ENCODE data around the gene LAT. TPM values are rescaled to one million over a fixed set of nuclear protein-coding genes. Genes with fewer than 3 reads are reported as not detected.

Gene LAT
- total RNA-seq, 1 experiment from 2014 or later: 4.3 TPM

GRCh38 chr16:28946681-28947080 lies 38.2 kb upstream of the LAT start:
- no peaks in the 10 kb centered on the region for H3K9me3 ChIP-seq (ENCODE audit: control insufficient read depth, low read depth, low read length)
- TF ChIP-seq CTCF (conservative IDR thresholded peaks at IDR 0.05): no peak
- no peak overlapping the region for H3K27ac Mint-ChIP-seq
- H3T11ph ChIP-seq (ENCODE audit: low read length): no peak overlapping the region
- H3K9me3 Mint-ChIP-seq: no peaks in the 10 kb centered on the region; a peak in 2 of 5 replicates
- no peak overlapping the region for H3K18ac ChIP-seq (ENCODE audit: insufficient read length, low read depth, low read length)
- H3K4me1 Mint-ChIP-seq: peaks cover 9% of the 10 kb centered on the region in 2 experiments
- H3K14ac ChIP-seq (ENCODE audit: insufficient read depth, low read length): no peak overlapping the region
- H4K5ac ChIP-seq (ENCODE audit: insufficient read length, low read depth, low read length): no peak overlapping the region
- H4K20me1 ChIP-seq (ENCODE audit: control insufficient read depth, insufficient read depth, insufficient read length): no peaks in the 10 kb centered on the region
- no peak for DNase-seq
- H2AK5ac ChIP-seq (ENCODE audit: insufficient read length, low read length): no peak overlapping the region
- no peak overlapping the region for H2BK12ac ChIP-seq (ENCODE audit: insufficient read length, low read depth, low read length)
- peaks cover 5% of the 10 kb centered on the region; the same call in 1 of the 2 replicates for H3K79me2 ChIP-seq (ENCODE audit: insufficient read depth, low read length)
- no peak overlapping the region for H3K4me2 ChIP-seq (ENCODE audit: insufficient read depth, insufficient read length, low read length)
- H2BK20ac ChIP-seq (ENCODE audit: low read depth, low read length, poor library complexity, severe bottlenecking): no peak overlapping the region
- H3K36me3 Mint-ChIP-seq (ENCODE audit: insufficient read depth in 1 of 3, low read depth in 3 of 3): peaks cover 4 to 5% (median 4%) of the 10 kb centered on the region in 3 experiments; a peak in 5 of 7 replicates
- no peaks in the 10 kb centered on the region; the same call in 1 of the 2 replicates for H3K4me1 ChIP-seq (ENCODE audit: insufficient read depth, low read length)
- no peak overlapping the region for H2AFZ ChIP-seq (ENCODE audit: low read length)
- no peaks in the 10 kb centered on the region for H3K79me1 ChIP-seq (ENCODE audit: insufficient read depth, low read depth, low read length, poor library complexity, severe bottlenecking)
- no peaks in the 10 kb centered on the region for H3K27me3 ChIP-seq (ENCODE audit: insufficient read depth, low read length)
- H3K23ac ChIP-seq (ENCODE audit: insufficient read length, low read depth, low read length): no peak overlapping the region
- H2BK15ac ChIP-seq (ENCODE audit: low read depth, low read length): no peak overlapping the region
- H3K9ac ChIP-seq (ENCODE audit: extremely low read depth, insufficient read length, low read length): no peak overlapping the region
- no peak overlapping the region for H3K4ac ChIP-seq (ENCODE audit: low read depth, low read length)
- H3K27ac ChIP-seq (ENCODE audit: insufficient read length, low read depth, low read length): no peak overlapping the region
- H4K8ac ChIP-seq (replicated peaks; ENCODE audit: insufficient read length, low read depth, low read length): no peak overlapping the region
- peaks cover 8% of the 10 kb centered on the region for H3K23me2 ChIP-seq (ENCODE audit: insufficient read length, low read depth, low read length, poor library complexity, severe bottlenecking)
- no CpG with 5 or more reads among the region's 4 CpGs for WGBS (ENCODE audit: extremely low coverage, insufficient read length, low lambda C conversion rate)
- no peak overlapping the region for H2BK5ac ChIP-seq (ENCODE audit: insufficient read length, low read length)
- H3K4me3 Mint-ChIP-seq: no peak overlapping the region
- peaks cover 7% of the 10 kb centered on the region for H3K27me3 Mint-ChIP-seq (ENCODE audit: low read depth)
- no peak overlapping the region for H2BK120ac ChIP-seq (ENCODE audit: low read depth, low read length, poor library complexity, severe bottlenecking)
- H4K91ac ChIP-seq (ENCODE audit: insufficient read length, low read depth, low read length): no peak overlapping the region
- no peak overlapping the region for H3K56ac ChIP-seq (ENCODE audit: insufficient read length, low read depth, low read length)
